H7 (cell line): ENCODE results near the gene AMDHD1. TPM values are rescaled to one million over a fixed set of nuclear protein-coding genes. Genes with fewer than 3 reads are reported as not detected.
"Not testable (repeated sequence)": the region's sequence is repeated elsewhere in the genome, so short reads cannot be mapped to it uniquely, and the experiment has no call there.

Source experiments
- DNase-seq: peaks from one replicate; pipeline ENCODE4 v3.0.0; 2012
- H3K27me3 ChIP-seq: 2 replicates; pipeline ENCODE4 v1.6.0; 2011; ENCODE audit warnings: mild to moderate bottlenecking, low read length; ENCODE audit not compliant: control insufficient read depth, insufficient read depth
- H3K36me3 ChIP-seq: replicated peaks from 2 replicates; pipeline ENCODE4 v1.5.1; 2011; ENCODE audit warnings: low read length; ENCODE audit not compliant: control insufficient read depth, insufficient read depth
- H3K4me3 ChIP-seq: 2 replicates; pipeline ENCODE4 v1.5.1; 2011; ENCODE audit warnings: low read depth, mild to moderate bottlenecking, control low read depth, low read length, moderate library complexity; ENCODE audit not compliant: insufficient read depth
- total RNA-seq: library from RNA; depleted of rRNA; stranded (reverse); fragments of >200 nt; shearing (Covaris generic); gene quantifications from 2 replicates; pipeline ENCODE4 v1.2.3, GENCODE V29; 2014

The AMDHD1 gene
- total RNA-seq, 1 experiment from 2014 or later, result 1.0 TPM

- H3K36me3 ChIP-seq, result no peaks in the 10 kb centered on the region
- no peaks in the 10 kb centered on the region for H3K27me3 ChIP-seq
- H3K4me3 ChIP-seq, result no peak overlapping the region
- DNase-seq, result no peak
Measured at GRCh38 chr12:95951515-95951914, 8.4 kb downstream of the AMDHD1 start.

- Histone ChIP-seq H3K36me3 (no peaks in the 10 kb centered on the region), H3K27me3 (no peaks in the 10 kb centered on the region; the same call in 1 of the 2 replicates), H3K4me3 (no peak overlapping the region)
- DNase-seq, result no peak
Measured at GRCh38 chr12:95953000-95953399, 9.9 kb downstream of the AMDHD1 start.

GRCh38 chr12:95955549-95956159, 12.5 kb downstream of the AMDHD1 start:
- Histone ChIP-seq H3K36me3 (no peaks in the 10 kb centered on the region), H3K27me3 (no peaks in the 10 kb centered on the region; the same call in 1 of the 2 replicates), H3K4me3 (no peak overlapping the region)
- peak; percentile 40 for DNase-seq

- Histone ChIP-seq H3K36me3 (no peaks in the 10 kb centered on the region), H3K27me3 (no peaks in the 10 kb centered on the region; the same call in 1 of the 2 replicates), H3K4me3 (0 out of 2 replicates have a peak overlapping the region, but pooled peaks have one; percentile 4)
- peak; percentile 81 for DNase-seq
Measured at GRCh38 chr12:95956557-95957145, 13.5 kb downstream of the AMDHD1 start.

DNA sequence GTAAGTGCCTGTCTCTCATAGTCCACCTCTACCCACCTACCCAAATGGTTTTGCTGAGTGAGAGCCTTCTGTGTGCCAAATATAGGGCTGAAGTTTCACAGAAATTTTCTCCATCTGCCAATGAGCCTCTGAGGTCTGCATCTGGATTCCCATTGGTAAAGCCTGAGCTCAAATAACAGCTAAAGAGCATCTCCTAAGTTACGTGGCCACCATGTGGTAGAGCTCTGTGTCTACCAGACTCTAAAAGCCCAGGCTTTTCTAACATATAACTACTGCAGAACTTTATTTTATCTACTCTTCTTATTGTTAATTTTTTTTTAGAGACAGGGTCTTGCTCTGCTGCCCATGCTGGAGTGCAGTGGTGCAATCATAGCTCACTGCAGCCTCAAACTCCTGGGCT, 16.0 kb downstream of the AMDHD1 start:
- Histone ChIP-seq H3K4me3 (no peak overlapping the region), H3K27me3 (no peaks in the 10 kb centered on the region; the same call in 1 of the 2 replicates), H3K36me3 (no peaks in the 10 kb centered on the region)
- peak; percentile 37 for DNase-seq

DNA sequence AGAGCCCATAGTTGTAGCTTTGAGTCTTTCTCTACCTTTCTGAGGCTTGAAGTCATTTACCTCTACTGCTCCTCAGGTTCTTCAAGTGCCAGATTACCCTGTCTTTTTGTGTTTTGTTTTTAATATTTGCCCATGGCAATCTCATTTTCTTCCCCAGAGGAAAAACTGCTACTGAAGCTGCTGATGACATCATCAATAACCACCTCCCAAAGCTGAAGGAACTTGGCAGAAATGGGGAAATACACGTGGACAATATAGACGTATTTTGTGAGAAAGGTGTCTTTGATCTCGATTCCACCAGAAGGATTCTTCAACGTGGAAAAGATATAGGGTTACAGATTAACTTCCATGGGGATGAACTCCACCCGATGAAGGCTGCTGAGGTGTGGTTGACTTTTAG, 17.1 kb downstream of the AMDHD1 start:
- Histone ChIP-seq H3K4me3 (no peak overlapping the region), H3K27me3 (no peaks in the 10 kb centered on the region; the same call in 1 of the 2 replicates), H3K36me3 (no peaks in the 10 kb centered on the region)
- no peak for DNase-seq

DNA sequence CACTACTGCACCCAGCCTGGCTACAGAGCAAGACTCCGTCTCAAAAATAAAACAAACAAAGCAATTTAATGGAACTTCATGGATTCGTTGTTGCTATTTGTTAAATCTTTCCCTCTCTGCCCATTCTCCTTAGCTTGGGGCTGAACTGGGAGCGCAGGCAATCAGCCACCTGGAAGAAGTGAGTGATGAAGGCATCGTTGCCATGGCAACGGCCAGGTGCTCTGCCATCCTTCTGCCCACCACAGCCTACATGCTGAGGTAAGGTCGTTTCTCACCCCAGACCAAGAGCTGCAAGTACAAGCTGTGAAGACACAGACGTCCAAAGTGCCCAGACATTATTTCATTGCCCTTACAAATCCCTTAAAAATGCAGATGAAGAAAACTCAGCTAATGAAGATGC, 19.1 kb downstream of the AMDHD1 start:
- no peak for DNase-seq
- Histone ChIP-seq H3K36me3 (no peaks in the 10 kb centered on the region), H3K4me3 (no peak overlapping the region), H3K27me3 (no peaks in the 10 kb centered on the region)

DNA sequence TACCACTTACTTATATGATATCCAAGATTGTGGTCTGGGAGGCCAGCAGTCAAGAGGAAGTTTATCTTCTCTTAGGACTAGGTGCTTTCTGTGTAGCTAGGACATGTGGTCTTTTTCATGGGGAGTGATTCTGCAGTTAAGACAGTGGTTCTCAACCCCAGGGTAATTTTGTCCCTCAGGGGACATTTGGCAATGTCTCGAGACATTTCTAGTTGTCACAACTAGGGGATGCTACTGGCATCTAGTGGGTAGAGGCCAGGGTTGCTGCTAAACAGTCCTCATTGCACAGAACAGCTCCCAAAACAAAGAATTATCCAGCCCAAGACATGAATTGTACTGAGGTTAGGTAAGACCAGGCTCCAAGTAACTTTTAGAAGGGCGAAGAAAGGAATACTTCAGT, 20.0 kb downstream of the AMDHD1 start:
- Histone ChIP-seq H3K36me3 (no peaks in the 10 kb centered on the region), H3K27me3 (no peaks in the 10 kb centered on the region), H3K4me3 (no peak overlapping the region)
- no peak for DNase-seq

GRCh38 chr12:95966287-95966870, 23.2 kb downstream of the AMDHD1 start:
- no peak for DNase-seq
- Histone ChIP-seq H3K36me3 (no peaks in the 10 kb centered on the region), H3K4me3 (no peak overlapping the region), H3K27me3 (no peaks in the 10 kb centered on the region)

DNA sequence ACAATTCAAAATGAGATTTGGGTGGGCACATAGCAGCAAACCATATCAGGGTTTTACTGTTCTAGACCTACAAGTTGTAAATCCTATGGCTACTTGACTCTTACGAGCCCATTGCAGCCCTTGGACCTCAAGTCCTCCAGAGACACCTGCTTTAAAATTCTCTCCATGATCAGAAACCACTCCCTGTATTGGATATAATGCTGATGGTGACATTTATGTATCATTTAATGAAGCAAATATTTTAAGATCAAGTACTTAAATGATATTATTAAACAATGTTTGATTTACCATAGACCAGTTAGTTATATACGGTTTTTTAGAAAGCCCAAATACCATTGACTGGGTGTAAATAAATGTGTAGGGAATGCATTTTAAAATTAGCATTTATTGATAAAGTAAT, 24.2 kb downstream of the AMDHD1 start:
- DNase-seq, result no peak
- Histone ChIP-seq H3K36me3 (no peaks in the 10 kb centered on the region), H3K4me3 (no peak overlapping the region), H3K27me3 (no peaks in the 10 kb centered on the region)

DNA sequence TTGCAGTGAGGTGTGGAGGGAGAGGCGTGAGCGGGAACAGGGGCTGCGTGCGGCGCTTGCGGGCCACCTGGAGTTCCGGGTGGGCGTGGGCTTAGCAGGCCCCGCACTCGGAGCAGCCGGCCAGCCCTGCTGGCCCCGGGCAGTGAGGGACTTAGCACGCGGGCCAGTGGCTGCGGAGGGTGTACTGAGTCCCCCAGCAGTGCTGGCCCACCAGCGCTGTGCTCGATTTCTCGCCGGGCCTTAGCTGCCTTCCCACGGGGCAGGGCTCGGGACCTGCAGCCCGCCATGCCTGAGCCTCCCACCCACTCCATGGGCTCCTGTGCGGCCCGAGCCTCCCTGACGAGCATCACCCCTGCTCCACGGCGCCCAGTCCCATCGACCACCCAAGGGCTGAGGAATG, 26.0 kb downstream of the AMDHD1 start:
- not testable (repeated sequence) for H3K27me3 ChIP-seq, H3K4me3 ChIP-seq, H3K36me3 ChIP-seq, DNase-seq

GRCh38 chr12:95970905-95971304, 27.8 kb downstream of the AMDHD1 start:
- Histone ChIP-seq H3K36me3 (no peaks in the 10 kb centered on the region), H3K27me3 (no peaks in the 10 kb centered on the region), H3K4me3 (no peak overlapping the region)
- DNase-seq, result peak; percentile 70

- no peak for DNase-seq
- Histone ChIP-seq H3K4me3 (no peak overlapping the region), H3K27me3 (no peaks in the 10 kb centered on the region), H3K36me3 (no peaks in the 10 kb centered on the region)
Measured at GRCh38 chr12:95972832-95973456, 29.8 kb downstream of the AMDHD1 start.

DNA sequence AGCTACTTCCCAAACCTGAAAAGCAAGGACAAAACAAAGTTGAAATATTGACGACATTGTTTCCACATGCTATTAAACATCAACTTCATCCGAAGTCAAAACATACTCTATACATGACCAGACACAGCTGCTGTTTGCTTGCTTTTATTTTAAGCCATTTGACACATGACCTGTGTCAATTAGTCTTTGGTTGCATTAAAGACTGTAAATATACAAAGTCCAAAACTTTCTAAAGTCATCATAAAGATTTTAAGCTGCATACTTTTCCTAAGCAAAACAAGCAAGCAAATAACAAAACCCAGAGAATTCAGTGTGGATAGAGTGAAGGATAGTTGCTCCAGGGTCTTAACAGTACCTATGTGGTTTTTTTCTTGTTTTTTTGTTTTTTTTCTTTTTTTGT, 31.2 kb downstream of the AMDHD1 start:
- Histone ChIP-seq H3K4me3 (no peak overlapping the region), H3K36me3 (no peaks in the 10 kb centered on the region), H3K27me3 (no peaks in the 10 kb centered on the region)
- no peak for DNase-seq

GRCh38 chr12:95975491-95975890, 32.4 kb downstream of the AMDHD1 start:
- H3K27me3 ChIP-seq, result no peaks in the 10 kb centered on the region
- DNase-seq, result no peak
- no peak overlapping the region for H3K4me3 ChIP-seq
- H3K36me3 ChIP-seq, result no peaks in the 10 kb centered on the region
